B cell (primary cell): ENCODE measurements around the gene FAM25G.

Source experiments
- EZH2 ChIP-seq: IDR thresholded peaks from 2 replicates; pipeline ENCODE4 v1.6.1; 2012; ENCODE audit warnings: borderline replicate concordance, low read depth, mild to moderate bottlenecking, moderate library complexity, low read length; ENCODE audit not compliant: insufficient read depth, poor library complexity, severe bottlenecking
- TF ChIP-seq, protein P1 (sequence below): fragments of 200-600 bp; IDR thresholded peaks from one replicate; pipeline ENCODE4 v1.8.0; 2022; ENCODE audit warnings: antibody characterized with exemption, mild to moderate bottlenecking

DNA sequence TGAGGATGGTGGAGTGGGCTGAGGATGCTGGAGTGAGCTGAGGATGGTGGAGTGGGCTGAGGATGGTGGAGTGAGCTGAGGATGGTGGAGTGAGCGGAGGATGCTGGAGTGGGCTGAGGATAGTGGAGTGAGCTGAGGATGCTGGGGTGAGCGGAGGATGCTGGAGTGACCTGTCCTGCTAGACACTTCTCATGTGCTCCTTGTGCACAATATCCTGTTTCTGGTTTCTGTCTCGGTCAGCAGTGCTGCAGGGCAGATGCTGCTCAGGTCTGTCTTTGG, 36.8 kb downstream of the FAM25G start:
- no peak for TF ChIP-seq EZH2
- TF ChIP-seq, protein P1, sequence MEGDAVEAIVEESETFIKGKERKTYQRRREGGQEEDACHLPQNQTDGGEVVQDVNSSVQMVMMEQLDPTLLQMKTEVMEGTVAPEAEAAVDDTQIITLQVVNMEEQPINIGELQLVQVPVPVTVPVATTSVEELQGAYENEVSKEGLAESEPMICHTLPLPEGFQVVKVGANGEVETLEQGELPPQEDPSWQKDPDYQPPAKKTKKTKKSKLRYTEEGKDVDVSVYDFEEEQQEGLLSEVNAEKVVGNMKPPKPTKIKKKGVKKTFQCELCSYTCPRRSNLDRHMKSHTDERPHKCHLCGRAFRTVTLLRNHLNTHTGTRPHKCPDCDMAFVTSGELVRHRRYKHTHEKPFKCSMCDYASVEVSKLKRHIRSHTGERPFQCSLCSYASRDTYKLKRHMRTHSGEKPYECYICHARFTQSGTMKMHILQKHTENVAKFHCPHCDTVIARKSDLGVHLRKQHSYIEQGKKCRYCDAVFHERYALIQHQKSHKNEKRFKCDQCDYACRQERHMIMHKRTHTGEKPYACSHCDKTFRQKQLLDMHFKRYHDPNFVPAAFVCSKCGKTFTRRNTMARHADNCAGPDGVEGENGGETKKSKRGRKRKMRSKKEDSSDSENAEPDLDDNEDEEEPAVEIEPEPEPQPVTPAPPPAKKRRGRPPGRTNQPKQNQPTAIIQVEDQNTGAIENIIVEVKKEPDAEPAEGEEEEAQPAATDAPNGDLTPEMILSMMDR, result no peak
